Activated T-helper 1 cell treated with Interleukin-2 at 50 U/mL for 16 hours (primary cell): ENCODE measurements around the gene ANKHD1.
"Not testable (repeated sequence)": the region's sequence is repeated elsewhere in the genome, so short reads cannot be mapped to it uniquely, and the experiment has no call there.

Source experiments
- DNase-seq: peaks from one replicate; pipeline ENCODE4 v3.0.0-alpha.2; 2020; ENCODE audit warnings: low read depth

Gene ANKHD1

DNA sequence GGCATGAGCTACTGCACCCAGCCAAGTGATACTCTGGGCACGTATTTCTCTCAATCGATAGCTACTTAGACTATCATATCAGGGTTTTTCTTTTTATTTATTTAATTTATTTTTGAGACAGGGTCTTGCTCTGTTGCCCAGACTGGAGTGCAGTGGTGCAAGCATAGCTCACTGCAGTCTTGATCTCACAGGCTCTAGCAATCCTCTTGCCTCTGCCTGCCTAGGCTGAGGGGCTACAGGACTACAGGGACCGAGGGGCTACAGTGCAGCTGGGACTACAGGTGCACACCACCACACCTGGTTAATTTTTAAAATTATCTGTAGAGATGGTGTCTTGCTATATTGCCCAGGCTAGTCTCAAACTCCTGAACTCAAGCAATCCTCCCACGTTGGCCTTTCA lies 20.3 kb upstream of the ANKHD1 start:
- no peak for DNase-seq

DNA sequence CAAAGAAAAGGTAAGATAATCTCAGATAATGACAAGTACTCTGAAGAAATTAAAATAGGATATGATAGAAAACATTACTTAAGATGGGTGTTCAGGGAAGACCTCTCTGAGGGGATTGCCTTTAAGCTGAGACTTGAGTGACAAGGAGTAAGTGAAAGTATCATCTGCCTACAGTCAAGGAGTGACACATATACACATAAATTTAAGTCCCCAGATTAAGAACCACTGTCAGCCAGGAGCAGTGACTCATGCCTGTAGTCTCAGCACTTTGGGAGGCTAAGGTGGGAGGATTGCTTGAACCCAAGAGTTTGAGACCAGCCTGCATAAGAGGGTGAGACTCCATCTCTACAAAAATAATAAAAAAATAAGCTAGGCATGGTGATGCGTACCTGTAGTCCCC lies 19.7 kb upstream of the ANKHD1 start:
- no peak for DNase-seq

DNA sequence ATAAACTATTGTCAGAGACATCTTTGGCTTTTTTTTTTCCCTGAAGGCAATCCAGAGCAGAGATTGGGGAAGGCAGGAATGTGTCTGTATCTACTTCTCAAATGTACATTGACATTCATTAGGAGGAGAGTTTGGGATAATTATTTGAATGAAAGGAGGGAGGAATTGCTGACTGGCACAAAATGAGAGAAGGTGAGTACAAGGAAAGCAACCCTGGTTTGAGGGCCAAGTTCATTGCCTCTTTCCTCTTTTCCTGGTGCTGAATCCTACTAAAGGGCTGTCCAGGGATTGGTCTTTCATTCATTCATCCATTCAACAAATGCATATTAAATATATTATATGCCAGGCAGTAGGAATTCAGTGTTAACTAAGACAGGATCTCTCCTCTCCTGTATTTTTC lies 18.8 kb upstream of the ANKHD1 start:
- DNase-seq = no peak

- DNase-seq = no peak
These were observed 18.3 kb upstream of the ANKHD1 start for GRCh38 chr5:140383300-140383699.

GRCh38 chr5:140388052-140388451 lies 13.6 kb upstream of the ANKHD1 start:
- no peak for DNase-seq

DNA sequence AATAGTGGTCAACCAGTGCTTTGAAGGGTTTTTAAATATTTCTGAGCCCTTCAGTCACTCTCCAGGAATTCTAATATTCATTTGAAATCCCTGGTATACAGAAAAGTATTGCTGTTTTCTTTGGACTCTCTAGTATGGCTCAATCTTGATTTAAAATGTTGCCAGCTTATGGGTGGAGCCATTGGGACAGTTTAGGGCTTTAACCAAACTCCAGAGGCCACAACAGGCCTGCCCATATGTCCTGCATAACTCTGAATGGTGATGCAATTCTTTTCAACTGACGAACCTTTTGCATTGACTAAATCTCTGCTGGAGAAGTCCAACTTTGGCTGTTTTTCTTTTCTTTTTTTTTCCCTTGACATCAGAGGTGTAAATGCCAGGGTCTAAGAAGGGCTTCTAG lies 10.3 kb upstream of the ANKHD1 start:
- no peak for DNase-seq

DNA sequence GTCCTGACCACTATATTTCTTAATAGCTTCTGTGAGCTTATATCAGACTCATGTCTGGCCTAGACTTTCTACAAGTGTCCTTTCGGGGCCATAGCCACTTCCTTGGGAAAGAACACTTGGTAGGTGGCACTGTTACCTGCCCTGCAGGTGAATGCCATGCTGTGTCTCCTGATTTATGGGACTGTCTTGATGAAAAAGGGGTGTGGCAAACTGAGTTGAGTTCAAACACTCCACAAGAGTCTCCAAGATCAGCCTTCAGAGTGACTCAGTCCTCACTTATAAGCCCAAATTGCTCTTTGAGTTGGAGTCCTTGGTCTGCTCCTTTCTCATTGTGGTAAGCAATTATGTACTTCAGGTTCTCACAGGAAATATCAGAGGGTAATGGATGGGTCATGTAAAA lies 9.9 kb upstream of the ANKHD1 start:
- DNase-seq = no peak

GRCh38 chr5:140393738-140394137 lies 7.9 kb upstream of the ANKHD1 start:
- DNase-seq = no peak

GRCh38 chr5:140398379-140398811 lies 3.2 kb upstream of the ANKHD1 start:
- no peak for DNase-seq

DNA sequence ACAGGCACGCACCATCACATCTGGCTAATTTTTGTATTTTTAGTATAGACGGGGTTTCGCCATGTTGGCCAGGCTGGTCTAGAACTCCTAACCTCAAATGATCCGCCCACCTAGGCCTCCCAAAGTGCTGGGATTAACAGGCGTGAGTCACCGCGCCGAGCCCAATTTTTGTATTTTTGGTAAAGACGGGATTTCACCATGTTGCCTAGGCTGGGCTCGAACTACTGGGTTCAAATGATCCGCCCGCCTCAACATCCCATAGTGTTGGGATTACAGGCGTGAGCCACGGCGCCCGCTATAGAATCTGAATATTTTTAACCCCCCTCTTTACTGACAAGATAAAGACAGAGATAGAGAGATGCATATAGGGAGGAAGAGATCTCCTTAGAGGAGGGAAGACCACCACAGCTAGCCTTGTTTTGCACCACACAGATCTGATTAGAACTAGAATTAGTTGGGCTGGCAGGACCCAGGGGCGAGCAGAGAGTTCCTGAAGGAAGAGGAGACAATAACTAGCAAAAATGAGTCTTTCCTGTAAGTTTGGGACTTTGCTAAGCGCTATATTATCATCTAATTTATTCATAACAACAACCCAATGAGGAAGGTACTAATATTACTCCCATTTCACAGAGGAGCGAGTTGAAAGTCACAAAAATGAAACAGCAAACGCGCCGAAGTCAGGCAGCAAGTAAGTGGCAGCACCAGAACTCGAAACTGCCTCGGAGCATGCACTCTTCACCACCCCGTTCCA lies 1.5 kb upstream of the ANKHD1 start:
- DNase-seq = no peak

DNA sequence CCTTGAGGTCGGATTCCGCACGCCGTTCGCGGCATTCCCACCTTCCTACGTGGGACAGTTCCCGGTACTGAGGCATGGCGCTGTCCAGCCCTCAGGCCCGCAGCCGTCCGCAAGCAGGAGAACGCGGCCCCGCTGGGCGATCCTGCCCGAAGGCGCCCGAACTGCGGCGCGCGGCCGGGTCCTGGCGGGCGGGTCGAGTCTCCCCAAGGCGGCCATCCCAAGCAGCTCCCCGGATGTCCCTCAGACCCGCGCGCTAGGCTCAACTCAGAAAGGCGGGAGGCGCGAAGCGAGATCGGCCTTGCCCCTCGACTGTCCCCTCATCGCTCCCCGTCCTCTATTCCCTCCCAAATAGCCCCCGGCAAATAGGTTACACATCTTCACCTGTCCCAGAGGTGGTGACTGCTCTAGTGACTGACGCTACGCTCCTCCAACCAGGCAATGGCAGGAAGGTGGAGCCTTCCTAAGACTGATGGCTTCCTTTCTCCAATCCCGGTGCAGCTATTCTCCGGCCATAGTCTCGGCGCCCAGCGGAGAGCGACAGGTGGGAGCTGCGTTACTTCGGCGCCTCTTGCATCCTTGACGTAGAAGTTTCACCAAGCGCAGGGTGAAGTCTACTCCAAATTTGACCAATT lies 787 bp upstream of the ANKHD1 start:
- DNase-seq = peak; percentile 72

GRCh38 chr5:140402258-140403074 lies 833 bp downstream of the ANKHD1 start:
- peak; percentile 17 for DNase-seq

DNA sequence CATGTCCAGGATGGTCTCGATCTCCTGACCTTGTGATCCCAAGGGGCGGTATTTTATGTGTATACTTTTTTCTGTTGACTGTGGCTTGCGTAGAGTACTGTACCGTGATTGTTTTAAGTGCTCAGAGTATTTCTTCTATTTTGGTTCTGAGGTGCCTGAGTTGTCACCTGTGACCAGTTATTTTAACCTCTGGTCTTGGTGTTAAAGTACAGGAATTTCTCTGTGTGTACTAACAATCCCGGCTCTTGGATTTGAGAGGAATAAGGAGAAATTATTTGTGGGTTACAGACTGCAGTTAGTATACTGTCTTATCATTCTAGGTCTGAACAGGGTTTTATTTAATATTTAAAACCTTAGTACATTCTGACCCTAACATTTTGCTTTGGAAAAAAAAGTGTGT lies 2.0 kb downstream of the ANKHD1 start:
- no peak for DNase-seq

DNA sequence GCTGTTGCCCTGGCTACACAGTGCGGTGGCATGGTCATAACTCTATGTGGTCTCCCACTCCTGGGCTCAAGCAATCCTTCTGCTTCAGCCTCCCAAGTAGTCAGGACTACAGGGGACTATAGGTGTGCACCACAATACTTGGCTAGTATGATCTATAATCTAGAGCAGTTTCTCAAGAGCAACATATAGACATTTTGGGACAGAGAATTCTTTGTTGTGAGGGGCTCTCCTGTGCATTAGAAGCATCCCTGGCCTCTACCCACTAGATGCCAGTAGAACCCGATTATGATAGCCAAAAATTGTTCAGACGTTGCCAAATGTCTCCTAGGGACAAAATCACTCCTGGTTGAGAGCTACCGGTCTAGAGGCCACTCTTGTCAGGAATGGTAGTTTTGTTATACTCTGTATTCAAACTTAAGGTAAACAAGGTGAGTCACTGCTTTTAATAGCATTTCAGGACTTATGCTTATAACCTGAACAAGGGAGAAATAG lies 7.2 kb downstream of the ANKHD1 start:
- DNase-seq = no peak

DNA sequence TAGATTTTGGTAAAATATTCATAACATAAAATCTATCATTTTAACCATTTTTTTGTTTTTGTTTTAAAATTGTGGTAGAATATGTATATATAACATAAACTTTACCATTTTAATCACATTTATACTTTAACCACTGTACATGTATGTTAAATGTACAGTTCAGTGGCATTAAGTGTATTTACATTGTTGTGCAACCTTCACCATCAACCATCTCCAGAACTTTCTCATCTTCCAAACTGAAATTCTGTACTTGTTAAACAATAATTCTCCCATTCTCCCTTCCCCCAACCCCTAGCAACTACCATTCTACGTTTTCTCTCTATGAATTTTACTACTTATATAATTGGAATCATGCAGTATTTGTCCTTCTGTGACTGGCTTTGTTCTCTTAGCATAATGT lies 11.6 kb downstream of the ANKHD1 start:
- no peak for DNase-seq

GRCh38 chr5:140417235-140417634 lies 15.6 kb downstream of the ANKHD1 start:
- no peak for DNase-seq

DNA sequence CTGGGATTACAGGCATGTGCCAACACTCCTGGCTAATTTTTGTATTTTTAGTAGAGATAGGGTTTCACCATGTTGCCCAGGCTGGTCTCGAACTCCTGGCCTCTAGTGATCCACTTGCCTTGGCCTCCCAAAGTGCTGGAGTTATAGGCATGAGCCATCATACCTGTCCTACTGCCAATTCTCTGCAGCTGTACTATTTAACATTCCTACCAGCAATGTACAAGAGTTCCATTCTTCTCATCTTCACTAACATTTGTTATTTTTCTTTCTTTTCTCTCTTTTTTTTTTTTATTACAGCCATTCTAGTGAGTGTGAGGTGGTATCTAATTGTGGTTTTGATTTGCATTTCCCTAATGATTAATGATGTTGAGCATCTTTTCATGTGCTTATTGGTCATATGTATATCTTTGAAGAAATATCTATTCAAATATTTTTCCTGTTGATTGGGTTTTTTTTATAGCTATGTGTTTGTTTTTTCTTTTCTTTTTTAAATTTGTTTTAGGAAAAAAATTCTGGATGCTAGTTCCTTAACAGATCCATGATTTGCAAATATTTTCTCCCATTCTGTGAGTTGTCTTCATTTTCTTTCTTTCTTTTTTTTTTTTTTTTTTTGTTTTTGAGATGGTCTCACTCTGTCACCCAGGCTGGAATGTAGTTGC lies 17.4 kb downstream of the ANKHD1 start:
- no peak for DNase-seq

DNA sequence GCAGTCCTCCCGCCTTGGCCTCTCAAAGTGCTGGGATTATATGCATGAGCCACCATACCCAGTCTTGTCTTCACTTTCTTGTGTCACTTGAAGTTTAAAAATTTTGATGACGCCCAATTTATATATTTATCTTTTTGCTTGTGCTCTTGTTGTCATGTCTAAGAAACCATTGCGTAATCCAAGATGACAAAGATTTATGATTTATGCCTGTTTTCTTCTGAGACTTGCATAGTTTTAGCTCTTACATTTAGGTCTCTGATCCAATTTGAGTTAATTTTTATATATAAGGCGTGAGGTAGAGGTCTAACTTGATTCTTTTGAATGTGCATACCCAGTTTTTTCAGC lies 18.6 kb downstream of the ANKHD1 start:
- DNase-seq = no peak

GRCh38 chr5:140420665-140421361 lies 19.2 kb downstream of the ANKHD1 start:
- no peak for DNase-seq

- not testable (repeated sequence) for DNase-seq
These were observed 19.7 kb downstream of the ANKHD1 start for GRCh38 chr5:140421375-140421774.

DNA sequence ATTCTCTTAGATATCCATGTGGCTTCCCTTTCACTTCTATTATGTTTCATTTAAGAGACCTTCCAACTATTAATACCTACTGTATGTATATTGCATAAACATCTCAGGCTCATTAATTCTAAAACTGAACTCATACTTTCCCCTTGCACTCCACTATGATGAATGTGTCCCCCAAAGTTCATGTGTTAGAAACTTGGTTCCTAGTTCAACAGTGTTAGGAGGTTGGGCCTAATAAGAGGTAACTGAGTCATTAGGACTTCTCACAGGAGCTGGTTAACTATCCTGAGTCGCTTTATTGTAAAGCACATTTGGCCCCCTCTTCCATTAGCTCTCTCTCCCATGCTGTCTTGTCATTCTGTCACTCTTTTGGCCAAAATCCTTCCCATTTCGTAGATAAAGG lies 22.0 kb downstream of the ANKHD1 start:
- DNase-seq = no peak

DNA sequence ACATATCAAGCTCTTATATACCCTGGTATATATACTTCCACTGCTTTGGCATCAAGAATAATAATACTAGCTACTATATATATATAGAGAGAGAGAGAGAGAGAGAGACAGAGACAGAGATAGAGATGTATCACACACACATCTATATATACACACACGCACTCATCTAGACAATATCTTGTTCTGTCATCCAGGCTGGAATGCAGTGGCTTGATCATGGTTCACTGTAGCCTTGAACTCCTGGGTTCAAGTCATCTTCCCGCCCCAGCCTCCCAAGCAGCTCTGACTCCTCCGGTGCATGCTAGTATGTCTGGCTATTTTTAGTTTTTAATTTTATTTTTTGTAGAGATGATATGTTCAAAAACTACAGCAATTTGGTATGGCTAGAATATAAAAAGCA lies 22.5 kb downstream of the ANKHD1 start:
- DNase-seq = no peak
